HG03571 (cell line): ENCODE data around the gene SDHC.
"Not testable (repeated sequence)": the region's sequence is repeated elsewhere in the genome, so short reads cannot be mapped to it uniquely, and the experiment has no call there.

Experiments used
- ATAC-seq: cut with Tn5 transposase; IDR thresholded peaks from one replicate; pipeline ENCODE4 v1.9.1; 2021; ENCODE audit not compliant: unreplicated experiment

Gene SDHC

DNA sequence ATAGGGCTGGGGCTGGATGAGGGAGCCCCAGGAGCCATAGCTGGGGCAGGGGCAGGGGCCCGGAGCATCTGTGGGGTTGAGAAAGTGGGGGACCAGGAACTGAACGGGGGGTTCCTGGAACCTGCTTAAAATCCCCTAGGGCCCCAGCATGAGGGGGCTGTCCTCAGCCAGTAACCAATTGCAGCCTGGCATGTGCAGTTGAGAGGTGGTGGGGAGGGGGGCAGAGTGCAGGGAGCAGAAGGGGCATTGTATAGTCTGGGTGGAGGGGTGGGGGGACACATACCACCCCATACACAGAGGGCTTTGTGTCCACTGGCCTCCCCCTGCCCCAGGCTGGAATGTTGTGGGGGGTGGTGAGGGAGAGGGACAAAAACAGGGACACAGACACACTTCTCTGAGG lies 4.3 kb upstream of the SDHC start, which contains the start of gene MPZ:
TSS of gene MPZ (minus strand) at position 101 of the 400 bp plus-strand sequence. CDS start at position 38, 63 bp downstream.
- no peak for ATAC-seq

DNA sequence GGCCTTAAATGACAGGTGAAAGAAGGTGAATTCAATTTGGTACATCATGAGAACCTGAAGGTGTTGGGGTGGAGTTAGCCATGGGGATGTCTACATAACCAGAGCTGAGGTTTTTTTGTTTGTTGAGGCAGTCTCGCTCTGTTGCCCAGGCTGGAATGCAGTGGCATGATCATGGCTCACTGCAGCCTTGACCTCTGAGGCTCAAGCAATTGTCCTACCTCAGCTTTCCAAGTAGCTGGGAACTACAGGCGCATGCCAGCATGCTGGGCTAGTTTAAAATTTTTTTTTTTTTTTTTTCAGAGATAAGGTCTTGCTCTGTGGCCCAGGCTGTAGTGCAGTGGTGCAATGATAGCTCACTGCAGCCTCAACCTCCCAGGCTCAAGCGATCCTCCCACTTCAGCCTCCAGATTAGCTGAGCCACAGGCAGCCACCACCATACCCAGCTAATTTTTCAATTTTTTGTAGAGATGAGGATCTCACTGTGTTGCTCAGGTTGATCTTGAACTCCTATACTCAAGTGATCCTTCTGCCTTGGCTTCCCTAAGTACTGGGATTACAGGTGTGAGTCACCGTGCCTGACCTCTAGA lies 2.5 kb upstream of the SDHC start:
- ATAC-seq = no peak

DNA sequence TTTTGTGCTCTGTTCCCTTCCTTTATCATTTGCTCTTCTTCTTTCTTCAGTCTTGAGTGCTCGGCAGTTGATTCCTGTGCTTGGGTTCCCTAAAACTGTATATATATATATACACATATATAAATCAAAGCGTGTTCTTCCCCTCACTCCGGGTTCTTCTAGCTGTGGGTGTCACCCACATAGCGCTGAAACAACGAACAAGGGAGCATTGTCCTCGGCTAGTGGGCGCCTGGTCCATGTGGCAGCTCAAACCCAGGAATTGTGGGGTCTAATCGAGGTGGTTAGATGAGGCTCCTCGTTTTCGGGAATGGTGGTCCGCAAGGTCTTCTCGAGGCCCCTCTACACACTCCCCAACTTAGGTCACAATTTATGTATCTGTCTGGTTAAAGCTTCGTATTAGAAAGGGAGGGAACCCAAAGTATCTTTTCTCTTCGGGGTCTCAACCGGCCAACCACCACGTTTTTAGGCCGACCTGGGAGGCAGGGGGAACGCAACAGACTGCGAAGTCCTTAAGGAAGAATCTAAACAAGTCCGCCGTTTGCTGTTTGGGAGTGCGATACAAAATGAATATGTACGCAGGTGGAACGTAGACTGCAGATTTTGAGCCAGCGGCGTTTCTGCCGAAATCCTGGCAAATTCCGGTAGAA lies 504 bp upstream of the SDHC start:
- ATAC-seq = no peak

DNA sequence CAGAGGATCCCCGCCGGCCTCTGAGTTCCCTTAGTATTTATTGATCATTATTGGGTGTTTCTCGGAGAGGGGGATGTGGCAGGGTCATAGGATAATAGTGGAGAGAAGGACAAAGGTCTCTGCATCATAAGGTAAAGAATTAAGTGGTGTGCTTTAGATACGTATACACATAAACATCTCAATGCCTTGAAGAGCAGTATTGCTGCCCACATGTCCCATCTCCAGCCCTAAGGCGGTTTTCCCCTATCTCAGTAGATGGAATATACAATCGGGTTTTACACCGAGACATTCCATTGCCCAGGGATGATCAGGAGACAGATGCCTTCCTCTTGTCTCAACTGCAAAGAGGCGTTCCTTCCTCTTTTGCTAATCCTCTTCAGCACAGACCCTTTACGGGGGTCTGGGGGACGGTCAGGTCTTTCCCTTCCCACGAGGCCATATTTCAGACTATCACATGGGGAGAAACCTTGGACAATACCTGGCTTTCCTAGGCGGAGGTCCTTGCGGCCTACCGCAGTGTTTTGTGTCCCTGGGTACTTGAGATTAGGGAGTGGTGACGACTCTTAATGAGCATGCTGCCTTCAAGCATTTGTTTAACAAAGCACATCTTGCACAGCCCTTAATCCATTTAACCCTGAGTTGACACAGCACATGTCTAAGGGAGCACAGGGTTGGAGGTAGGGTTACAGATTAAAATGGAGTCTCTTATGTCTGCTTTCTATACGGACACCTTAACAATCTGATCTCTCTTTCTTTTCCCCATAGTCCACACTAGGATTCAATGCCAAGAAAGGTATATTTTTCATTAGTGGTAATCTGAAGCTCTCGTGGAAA lies 1.9 kb downstream of the SDHC start:
- ATAC-seq = not testable (repeated sequence)

DNA sequence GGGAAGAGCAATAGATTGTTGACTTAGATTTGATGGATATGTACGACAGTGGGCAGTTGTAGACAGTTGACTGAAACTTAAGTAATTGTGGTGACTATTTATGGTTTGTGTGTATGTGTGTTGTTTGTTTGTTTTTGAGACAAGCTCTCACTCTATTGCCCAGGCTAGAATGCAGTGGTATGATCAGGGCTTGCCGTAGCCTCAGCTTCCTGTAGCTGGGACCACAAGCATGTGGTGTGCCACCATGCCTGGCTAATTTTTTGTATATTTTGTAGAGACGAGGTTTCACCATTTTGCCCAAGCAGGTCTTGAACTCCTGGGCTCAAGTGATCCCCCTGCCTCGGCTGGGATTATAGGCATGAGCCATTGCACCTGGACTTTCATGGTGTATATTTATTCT lies 9.8 kb downstream of the SDHC start:
- no peak for ATAC-seq

DNA sequence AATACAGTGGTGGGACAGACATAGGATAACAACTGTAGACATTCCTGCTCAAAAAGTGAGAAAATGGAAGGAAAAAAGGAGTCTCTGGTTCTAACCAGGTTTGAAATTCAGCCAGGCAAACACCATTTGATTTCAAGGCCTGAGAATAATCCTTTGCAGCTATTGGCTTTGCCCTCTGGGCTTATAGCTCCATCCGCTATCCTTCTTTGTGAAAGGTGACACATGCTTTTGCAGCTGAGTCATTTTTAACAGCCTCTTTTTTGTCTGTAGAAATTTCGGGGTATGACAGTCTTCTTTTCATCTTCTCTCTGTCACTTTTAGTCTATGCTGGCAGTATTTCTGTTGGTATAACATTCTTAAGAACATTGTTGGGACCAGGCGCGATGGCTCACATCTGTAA lies 16.2 kb downstream of the SDHC start:
- no peak for ATAC-seq

DNA sequence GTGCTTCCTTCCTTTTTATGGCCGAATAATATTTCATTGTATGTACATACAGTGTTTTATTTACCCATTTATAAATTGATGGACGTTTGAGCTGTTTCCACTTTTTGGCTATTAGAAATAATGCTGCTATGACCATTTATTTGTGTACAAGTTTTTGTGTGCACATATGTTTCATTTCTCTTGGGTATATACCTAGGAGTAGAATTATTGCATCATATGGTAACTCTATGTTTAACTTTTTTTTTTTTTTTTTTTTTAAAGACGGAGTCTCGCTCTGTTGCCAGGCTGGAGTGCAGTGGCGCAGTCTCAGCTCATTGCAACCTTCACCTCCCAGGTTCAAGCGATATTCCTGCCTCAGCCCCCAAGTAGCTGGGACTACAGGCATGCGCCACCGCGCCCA lies 19.0 kb downstream of the SDHC start:
- no peak for ATAC-seq

DNA sequence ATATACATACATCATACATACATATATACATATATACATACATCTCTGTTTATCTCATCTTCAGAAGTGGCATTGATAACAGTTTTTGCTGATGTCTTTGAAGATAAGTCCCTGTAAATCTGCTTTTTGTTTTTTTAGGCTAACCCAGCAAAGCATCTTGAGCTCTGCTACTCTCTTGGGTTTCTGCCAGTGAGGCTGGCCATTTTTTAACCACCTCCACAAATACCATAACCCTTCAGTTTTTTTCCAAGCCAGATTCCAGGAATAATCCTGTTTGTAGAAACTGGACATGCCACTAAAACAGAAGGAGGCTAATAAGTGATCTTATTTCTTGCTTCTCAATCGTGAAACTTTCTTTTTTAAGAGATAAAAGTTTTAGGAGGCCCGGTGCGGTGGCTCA lies 21.6 kb downstream of the SDHC start:
- no peak for ATAC-seq

DNA sequence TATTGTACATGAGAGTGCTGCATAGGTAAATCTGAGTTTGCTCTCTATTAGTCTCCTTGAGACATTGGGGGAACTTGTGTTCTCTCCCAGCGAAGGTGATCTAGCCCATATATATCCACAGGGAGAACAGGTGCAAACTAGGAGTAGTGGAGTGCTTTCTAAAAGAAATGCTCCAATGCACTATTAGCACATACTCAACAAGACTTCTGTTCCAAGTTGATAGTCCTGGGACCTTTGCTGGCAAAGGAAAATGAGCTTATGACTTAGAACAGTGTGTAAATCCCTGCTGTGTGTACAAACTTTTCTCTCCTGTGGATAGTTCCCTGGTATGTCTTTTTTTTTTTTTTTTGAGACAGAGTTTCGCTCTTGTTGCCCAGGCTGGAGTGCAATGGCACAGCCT lies 28.0 kb downstream of the SDHC start:
- no peak for ATAC-seq

DNA sequence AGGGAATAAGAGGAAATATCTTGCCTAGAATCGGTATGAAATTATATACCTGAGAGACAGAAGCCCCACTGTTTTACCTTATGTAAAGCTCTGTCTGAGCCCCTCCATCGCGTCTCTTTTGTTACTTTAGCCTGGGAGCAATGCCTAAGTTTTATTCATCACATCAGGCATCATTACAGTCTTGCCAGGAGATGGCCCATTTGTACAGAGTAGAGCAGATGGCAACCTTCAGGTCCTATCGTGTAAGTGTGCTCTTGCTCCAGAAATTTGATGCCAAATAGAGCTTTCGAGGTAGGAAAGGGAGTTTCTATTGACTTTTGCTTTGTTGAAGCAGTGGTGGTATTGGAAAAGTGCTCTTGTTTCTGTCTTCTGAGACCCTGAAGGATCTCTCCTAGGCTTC lies 28.6 kb downstream of the SDHC start:
- no peak for ATAC-seq

DNA sequence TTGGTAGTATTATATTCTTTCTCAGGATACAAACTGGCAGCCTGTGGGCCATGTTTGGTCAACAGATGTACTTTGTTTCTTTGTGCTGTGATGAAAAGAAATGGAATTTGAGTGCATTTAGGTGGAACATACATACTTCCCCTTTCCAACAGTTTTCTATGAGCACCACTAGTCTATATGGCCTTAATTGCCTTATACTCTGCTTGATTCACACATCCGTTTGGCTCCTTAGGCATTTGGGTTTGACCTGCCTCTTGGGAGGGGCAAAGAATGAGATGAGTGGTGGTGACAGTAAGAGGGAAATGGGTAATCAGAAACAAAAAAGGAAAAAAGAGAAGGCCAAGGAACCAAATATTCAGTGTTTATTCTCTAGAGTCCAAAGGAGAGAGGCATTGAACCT lies 36.5 kb downstream of the SDHC start:
- no peak for ATAC-seq

DNA sequence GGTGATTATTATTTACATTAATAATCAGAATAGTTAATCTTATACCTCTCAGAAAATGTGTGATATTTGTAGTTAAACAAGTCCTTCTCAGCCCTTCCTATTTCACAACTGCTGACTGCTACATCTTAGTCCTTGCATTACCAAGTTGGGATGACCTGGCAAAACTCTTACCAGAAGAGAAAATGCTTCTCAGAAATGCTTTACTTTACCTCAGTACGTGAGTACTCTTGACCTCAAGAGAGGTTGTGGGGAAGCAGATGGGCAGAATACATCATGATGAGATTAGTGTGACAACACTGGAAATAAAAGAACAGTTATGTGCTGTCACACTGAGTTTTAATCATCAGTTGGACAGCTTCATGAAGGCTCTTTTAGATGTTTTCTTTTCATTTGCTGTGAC lies 37.3 kb downstream of the SDHC start:
- no peak for ATAC-seq

DNA sequence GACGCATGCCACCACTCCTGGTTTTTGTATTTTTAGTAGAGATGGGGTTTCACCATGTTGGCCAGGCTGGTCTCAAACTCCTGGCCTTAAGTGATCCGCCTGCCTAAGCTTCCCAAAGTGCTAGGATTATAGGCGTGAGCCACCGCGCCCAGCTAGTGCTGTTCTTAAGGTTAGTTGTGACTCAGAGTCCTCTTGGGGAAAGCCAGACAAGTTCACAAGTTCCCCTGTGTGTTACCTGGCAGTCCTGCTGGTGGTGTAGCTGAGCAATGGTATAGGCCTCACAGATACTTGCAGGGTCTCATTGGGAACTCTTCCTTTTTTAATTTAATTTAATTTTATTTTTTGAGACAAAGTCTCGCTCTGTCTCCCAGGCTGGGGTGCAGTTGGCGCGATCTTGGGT lies 42.9 kb downstream of the SDHC start:
- no peak for ATAC-seq

DNA sequence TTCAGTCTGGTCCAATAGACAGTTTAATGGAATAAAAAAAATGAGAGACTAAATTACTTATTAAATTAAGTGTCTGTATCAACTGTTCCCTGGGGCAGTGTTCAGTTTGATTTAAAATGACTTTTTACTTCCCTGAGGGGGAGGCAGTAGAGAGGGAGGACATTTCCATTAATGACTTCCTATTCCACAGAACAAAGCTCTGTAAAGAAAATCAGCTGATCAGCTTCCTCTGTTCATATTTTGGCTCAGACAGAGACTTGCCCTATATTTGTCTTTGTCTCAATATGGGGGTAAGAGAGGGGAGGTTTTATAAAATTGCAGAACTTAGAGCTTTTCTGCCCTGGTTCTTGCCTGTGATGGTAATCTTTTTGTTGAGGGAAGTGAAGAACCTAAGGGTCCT lies 45.1 kb downstream of the SDHC start:
- ATAC-seq = no peak

DNA sequence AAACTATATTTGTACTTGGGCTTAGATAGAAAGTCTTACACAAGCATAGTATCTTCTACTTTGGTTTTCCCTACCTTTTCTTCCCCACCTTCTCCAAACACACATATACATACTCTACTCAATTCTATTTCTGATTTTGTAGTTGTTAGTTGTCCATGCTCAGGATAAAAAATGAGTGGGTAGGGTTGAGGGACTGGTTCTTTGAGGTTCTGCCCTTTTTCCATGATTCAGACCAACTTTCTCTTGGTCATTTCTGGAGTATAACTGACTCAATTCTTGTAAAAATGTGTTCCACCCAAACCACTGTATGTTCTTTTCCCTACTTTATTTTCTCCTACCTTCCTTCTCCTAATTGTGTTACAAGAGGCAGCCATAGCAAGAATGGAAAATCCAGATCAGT lies 50.2 kb downstream of the SDHC start:
- ATAC-seq = no peak

DNA sequence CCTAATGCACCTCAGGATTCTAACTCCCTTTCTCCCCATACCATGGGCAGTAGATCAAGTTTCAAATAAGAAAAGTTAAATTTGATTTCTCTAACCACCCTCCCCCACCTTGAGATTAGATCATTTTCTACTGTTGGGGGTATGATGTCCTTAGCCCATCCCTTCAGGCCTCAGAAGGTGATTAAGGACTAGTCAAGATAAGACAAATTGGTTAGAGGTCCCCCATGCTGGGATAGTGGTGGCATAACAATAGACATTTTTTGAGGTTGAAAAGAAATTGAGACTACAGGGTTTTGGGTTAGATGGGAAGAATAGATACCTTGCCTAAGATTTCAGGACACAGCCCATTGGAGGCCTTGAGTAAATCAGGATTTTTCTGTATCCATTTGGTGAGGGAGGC lies 51.0 kb downstream of the SDHC start:
- no peak for ATAC-seq

DNA sequence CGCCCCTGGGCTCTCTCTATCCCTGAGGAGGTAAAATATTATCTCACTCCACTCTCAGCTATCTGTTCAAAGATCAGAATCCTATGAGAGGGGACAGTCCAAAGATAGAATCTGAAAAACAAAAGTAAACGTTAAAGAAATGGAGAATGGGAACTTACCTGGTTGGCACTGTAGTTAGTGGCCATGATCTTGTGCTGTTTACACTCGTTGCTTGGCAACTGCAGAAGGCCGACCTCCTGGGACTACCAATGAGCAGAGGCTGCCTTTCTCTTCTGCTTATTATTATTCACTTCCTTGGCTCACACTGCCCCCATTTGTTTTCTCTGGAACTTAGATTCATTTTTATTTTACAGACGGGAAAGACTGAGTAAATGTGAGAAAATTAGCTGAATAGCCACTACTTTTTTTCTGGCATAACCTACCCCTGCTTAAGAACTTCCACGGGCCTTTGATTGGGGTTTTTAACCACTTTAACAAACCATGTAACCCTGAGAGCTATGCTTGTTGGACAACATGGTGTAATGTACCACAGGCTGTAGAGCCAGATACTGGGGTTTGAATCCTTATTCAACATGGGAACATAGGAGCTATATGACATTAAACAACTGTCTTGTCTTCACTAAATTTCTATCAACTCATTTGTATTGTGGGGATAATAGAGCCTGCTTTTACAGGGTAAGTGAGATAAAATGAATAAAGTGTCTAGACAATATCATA lies 53.7 kb downstream of the SDHC start, which contains the start of gene CFAP126:
TSS of gene CFAP126 (minus strand) at position 193 of the 717 bp plus-strand sequence. CDS start at position 185, 8 bp downstream.
- peak; percentile 90 for ATAC-seq

DNA sequence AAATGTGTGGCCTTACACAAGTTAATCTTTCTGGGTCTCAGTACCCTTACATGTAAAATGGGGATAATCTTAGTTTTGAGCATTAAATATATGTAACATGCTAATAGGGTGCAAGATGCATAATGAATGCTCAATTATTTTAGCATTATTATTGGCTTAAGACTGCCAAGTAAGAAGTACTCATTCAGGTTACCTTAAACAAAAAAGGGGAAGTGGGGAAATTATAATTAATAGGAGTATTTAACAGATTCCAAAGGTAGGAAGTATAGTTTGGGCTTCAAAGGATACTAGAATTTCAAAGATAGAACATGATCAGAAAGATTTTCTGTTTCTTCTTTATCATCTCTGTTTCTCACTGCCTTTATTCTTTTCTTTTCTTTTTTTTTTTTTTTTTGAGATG lies 59.3 kb downstream of the SDHC start:
- ATAC-seq = no peak

DNA sequence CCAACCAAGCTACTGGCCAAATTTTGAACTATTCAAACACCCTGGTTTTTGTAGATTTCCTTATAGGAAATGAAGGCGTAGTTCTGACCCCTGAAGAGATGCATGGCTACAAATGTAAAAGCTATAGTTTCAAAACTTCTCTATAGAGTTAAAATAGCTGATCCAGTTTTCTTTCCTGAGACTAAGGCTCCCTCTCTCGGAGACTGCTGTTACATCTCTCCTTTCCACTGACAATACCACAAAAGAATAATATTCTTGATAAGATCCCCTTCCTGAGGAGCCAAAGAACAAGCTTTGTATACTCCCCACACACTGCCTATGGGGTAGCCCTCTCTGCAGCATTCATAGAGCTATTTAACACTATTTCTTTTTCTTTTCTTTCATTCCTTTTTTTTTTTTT lies 60.2 kb downstream of the SDHC start:
- ATAC-seq = no peak

DNA sequence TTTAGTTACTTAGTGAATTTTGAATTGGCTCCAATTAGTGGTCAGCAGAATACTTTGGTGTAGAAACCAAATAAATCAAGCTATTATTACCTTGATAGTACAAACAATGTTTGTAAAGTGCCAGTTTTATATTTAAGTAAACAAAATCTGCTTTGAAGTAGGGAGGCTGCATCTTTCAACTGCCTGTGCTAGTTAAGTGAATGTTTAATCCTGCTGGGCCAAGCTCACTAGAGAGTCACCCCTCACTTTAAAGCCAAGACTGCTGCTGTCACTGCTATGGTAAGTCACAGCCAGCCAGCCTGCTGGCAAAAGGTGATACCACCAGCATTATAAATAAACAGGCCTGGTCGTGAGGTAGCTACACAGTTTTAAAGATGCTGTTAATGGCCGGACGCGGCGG lies 63.8 kb downstream of the SDHC start:
- no peak for ATAC-seq

DNA sequence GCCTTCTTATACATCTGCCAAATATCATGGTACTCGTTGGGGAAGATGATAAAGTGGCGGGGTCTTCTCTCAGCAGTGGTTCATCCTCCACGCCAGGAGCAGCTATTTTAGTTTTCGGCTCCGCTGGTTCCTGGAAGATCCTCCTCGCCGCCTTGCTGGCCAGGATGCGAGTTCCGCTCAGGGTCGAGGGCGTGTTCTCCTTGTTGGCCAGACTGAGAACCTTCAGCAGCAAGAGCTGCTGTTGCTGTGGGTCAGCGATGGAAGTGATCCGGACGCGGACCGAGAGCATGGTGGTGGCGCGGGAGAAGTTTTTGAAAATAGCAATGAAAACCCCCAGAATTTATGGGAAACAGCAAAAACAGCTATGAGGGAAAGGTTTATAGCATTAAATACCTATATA lies 64.9 kb downstream of the SDHC start:
- ATAC-seq = no peak
